Transverse colon (tissue), 4 donors: ENCODE results near the gene KCNC2.

Source experiments
- EP300 ChIP-seq: sonication (generic); formaldehyde crosslinking; IDR thresholded peaks from one replicate; pipeline ENCODE4 v1.6.1; 2017; ENCODE audit warnings: antibody characterized with exemption, low read depth
- POLR2A ChIP-seq: fragments of 450-650 bp; IDR thresholded peaks from one replicate; pipeline ENCODE4 v1.6.1; 2016; ENCODE audit warnings: antibody characterized with exemption, mild to moderate bottlenecking, moderate library complexity
- POLR2AphosphoS5 ChIP-seq, 3 donors: sonication (generic); formaldehyde crosslinking; IDR thresholded peaks; one replicate each; pipeline ENCODE4 v1.6.1; 2016; ENCODE audit warnings: antibody characterized with exemption in 3 of 3
- TF ChIP-seq, protein P1 (sequence below), 5 experiments: fragments of 200-600 bp in 3 of 5; fragments of 450-650 bp in 2 of 5; sonication (generic) in 3 of 5; IDR thresholded peaks; 1 replicate in 2 of 5; 2 replicates in 3 of 5; pipeline ENCODE4 v1.5.1; 2016 to 2017; ENCODE audit warnings: antibody characterized with exemption in 5 of 5, inconsistent platforms in 3 of 5, mild to moderate bottlenecking in 2 of 5, moderate library complexity in 1 of 5

DNA sequence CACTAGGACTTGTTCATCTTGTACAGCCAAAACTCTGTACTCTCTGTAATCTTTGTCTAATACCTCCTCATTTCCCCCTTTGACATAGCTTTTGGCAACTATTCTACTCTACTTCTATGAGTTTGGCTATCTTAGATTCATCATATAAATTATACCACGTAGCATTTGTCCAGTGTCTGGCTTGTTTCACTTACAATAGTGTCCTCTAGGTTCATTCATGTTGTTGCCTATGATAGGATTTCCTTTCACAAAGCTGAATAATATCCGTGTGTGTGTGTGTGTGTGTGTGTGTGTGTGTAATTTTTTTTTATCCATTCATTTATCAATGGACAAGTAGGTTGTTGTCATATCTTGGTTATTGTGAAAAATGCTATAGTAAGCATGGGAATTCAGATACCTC, 209.5 kb downstream of the KCNC2 start:
- TF ChIP-seq, protein P1, sequence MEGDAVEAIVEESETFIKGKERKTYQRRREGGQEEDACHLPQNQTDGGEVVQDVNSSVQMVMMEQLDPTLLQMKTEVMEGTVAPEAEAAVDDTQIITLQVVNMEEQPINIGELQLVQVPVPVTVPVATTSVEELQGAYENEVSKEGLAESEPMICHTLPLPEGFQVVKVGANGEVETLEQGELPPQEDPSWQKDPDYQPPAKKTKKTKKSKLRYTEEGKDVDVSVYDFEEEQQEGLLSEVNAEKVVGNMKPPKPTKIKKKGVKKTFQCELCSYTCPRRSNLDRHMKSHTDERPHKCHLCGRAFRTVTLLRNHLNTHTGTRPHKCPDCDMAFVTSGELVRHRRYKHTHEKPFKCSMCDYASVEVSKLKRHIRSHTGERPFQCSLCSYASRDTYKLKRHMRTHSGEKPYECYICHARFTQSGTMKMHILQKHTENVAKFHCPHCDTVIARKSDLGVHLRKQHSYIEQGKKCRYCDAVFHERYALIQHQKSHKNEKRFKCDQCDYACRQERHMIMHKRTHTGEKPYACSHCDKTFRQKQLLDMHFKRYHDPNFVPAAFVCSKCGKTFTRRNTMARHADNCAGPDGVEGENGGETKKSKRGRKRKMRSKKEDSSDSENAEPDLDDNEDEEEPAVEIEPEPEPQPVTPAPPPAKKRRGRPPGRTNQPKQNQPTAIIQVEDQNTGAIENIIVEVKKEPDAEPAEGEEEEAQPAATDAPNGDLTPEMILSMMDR (IDR thresholded peaks at IDR 0.05) = no peak
- TF ChIP-seq POLR2AphosphoS5 (IDR thresholded peaks at IDR 0.05) (no peak), POLR2A (no peak), EP300 (no peak)
